Activated naive CD4-positive, alpha-beta T cell treated with anti-CD3 and anti-CD28 coated beads, Interleukin-2, amount 10 ng/mL, durations not matched to agents 7 days and 5 days (primary cell): Measurements from ENCODE around the gene ARHGAP31.

Experiments used
- CTCF ChIA-PET: fragments of 350-600 bp; sonication (Branson Sonifier 250); formaldehyde crosslinking; loops from one replicate; lab custom pipeline; 2021; ENCODE audit warnings: antibody characterized with exemption; lab: Charles Lee
- DNase-seq: peaks from one replicate; pipeline ENCODE4 v3.0.0-alpha.2; 2020
- H3K27ac Mint-ChIP-seq: one replicate; pipeline ENCODE4 v1.8.0; 2021; ENCODE audit warnings: mild to moderate bottlenecking, moderate library complexity, mixed read lengths
- H3K27me3 Mint-ChIP-seq: one replicate; pipeline ENCODE4 v1.8.0; 2021; ENCODE audit warnings: mild to moderate bottlenecking, mixed read lengths
- H3K36me3 Mint-ChIP-seq: one replicate; pipeline ENCODE4 v1.8.0; 2021; ENCODE audit warnings: mixed read lengths
- H3K4me1 Mint-ChIP-seq: one replicate; pipeline ENCODE4 v1.8.0; 2021; ENCODE audit warnings: mixed read lengths
- H3K4me3 Mint-ChIP-seq: one replicate; pipeline ENCODE4 v1.8.0; 2021; ENCODE audit warnings: mild to moderate bottlenecking, moderate library complexity, mixed read lengths
- H3K9me3 Mint-ChIP-seq: one replicate; pipeline ENCODE4 v1.8.0; 2021; ENCODE audit warnings: mixed read lengths

The ARHGAP31 gene

GRCh38 chr3:119378259-119378803 is 84.1 kb downstream of the ARHGAP31 start:
- H3K4me3 Mint-ChIP-seq = no peak overlapping the region
- H3K36me3 Mint-ChIP-seq = no peaks in the 10 kb centered on the region
- no peak overlapping the region for H3K27ac Mint-ChIP-seq
- no peaks in the 10 kb centered on the region for H3K27me3 Mint-ChIP-seq
- DNase-seq = no peak
- CTCF ChIA-PET = interaction anchor here (1.5 kb wide), 1 partner anchor 13 kb away, joined by 3 read pairs; no protein-coding TSS in a partner anchor
- no peaks in the 10 kb centered on the region for H3K4me1 Mint-ChIP-seq
- H3K9me3 Mint-ChIP-seq = no peaks in the 10 kb centered on the region

GRCh38 chr3:119380697-119381096 is 86.5 kb downstream of the ARHGAP31 start:
- no peak overlapping the region for H3K27ac Mint-ChIP-seq
- CTCF ChIA-PET = interaction anchor here (0.9 kb wide), 1 partner anchor 179 kb away, joined by 3 read pairs; the partner anchor contains the start of gene CD80
- no peaks in the 10 kb centered on the region for H3K9me3 Mint-ChIP-seq
- H3K4me1 Mint-ChIP-seq = no peaks in the 10 kb centered on the region
- DNase-seq = no peak
- no peaks in the 10 kb centered on the region for H3K36me3 Mint-ChIP-seq
- H3K27me3 Mint-ChIP-seq = no peaks in the 10 kb centered on the region
- no peak overlapping the region for H3K4me3 Mint-ChIP-seq

- CTCF ChIA-PET = interaction anchor here (1.1 to 1.3 kb wide), 3 partner anchors 108 to 314 kb away, joined by 3 read pairs; no protein-coding TSS in a partner anchor
- Mint-ChIP-seq H3K36me3 (no peaks in the 10 kb centered on the region), H3K4me3 (no peak overlapping the region), H3K27ac (no peak overlapping the region), H3K4me1 (no peaks in the 10 kb centered on the region), H3K9me3 (no peaks in the 10 kb centered on the region), H3K27me3 (no peaks in the 10 kb centered on the region)
- no peak for DNase-seq
These were observed 88.0 kb downstream of the ARHGAP31 start for GRCh38 chr3:119382134-119382533.

- DNase-seq = no peak
- Mint-ChIP-seq H3K27ac (no peak overlapping the region), H3K4me3 (no peak overlapping the region), H3K27me3 (no peaks in the 10 kb centered on the region), H3K36me3 (no peaks in the 10 kb centered on the region), H3K4me1 (no peaks in the 10 kb centered on the region), H3K9me3 (no peaks in the 10 kb centered on the region)
- CTCF ChIA-PET = interaction anchor here (0.8 to 1.2 kb wide), 2 partner anchors 9 to 292 kb away, joined by 3 to 4 read pairs; no protein-coding TSS in a partner anchor
These were observed 94.4 kb downstream of the ARHGAP31 start for GRCh38 chr3:119388577-119388976.

GRCh38 chr3:119395923-119396358 is 101.8 kb downstream of the ARHGAP31 start:
- CTCF ChIA-PET = no interaction called here
- Mint-ChIP-seq H3K9me3 (no peaks in the 10 kb centered on the region), H3K4me3 (no peak overlapping the region), H3K4me1 (peaks cover 15% of the 10 kb centered on the region), H3K27ac (no peak overlapping the region), H3K27me3 (no peaks in the 10 kb centered on the region), H3K36me3 (no peaks in the 10 kb centered on the region)
- no peak for DNase-seq

GRCh38 chr3:119396870-119397269 is 102.7 kb downstream of the ARHGAP31 start:
- CTCF ChIA-PET = interaction anchor here (0.6 kb wide), 1 partner anchor 28 kb away, joined by 3 read pairs; no protein-coding TSS in a partner anchor
- Mint-ChIP-seq H3K27me3 (no peaks in the 10 kb centered on the region), H3K27ac (no peak overlapping the region), H3K36me3 (no peaks in the 10 kb centered on the region), H3K9me3 (no peaks in the 10 kb centered on the region), H3K4me3 (no peak overlapping the region), H3K4me1 (peaks cover 22% of the 10 kb centered on the region)
- no peak for DNase-seq

- CTCF ChIA-PET = no interaction called here
- DNase-seq = no peak
- no peak overlapping the region for H3K4me3 Mint-ChIP-seq
- H3K36me3 Mint-ChIP-seq = no peaks in the 10 kb centered on the region
- H3K9me3 Mint-ChIP-seq = no peaks in the 10 kb centered on the region
- no peaks in the 10 kb centered on the region for H3K27me3 Mint-ChIP-seq
- H3K27ac Mint-ChIP-seq = no peak overlapping the region
- peaks cover 19% of the 10 kb centered on the region for H3K4me1 Mint-ChIP-seq
These were observed 106.3 kb downstream of the ARHGAP31 start for GRCh38 chr3:119400466-119400865.

GRCh38 chr3:119401069-119401468 is 106.9 kb downstream of the ARHGAP31 start:
- Mint-ChIP-seq H3K36me3 (no peaks in the 10 kb centered on the region), H3K4me1 (peaks cover 13% of the 10 kb centered on the region), H3K4me3 (no peak overlapping the region), H3K9me3 (no peaks in the 10 kb centered on the region), H3K27me3 (no peaks in the 10 kb centered on the region), H3K27ac (no peak overlapping the region)
- CTCF ChIA-PET = no interaction called here
- no peak for DNase-seq

GRCh38 chr3:119401503-119402440 is 107.6 kb downstream of the ARHGAP31 start:
- Mint-ChIP-seq H3K4me3 (no peak overlapping the region), H3K27ac (no peak overlapping the region), H3K36me3 (no peaks in the 10 kb centered on the region), H3K9me3 (no peaks in the 10 kb centered on the region), H3K4me1 (peaks cover 10% of the 10 kb centered on the region), H3K27me3 (no peaks in the 10 kb centered on the region)
- DNase-seq = no peak
- CTCF ChIA-PET = no interaction called here

GRCh38 chr3:119402791-119403190 is 108.6 kb downstream of the ARHGAP31 start:
- peaks cover 10% of the 10 kb centered on the region for H3K4me1 Mint-ChIP-seq
- no peak overlapping the region for H3K4me3 Mint-ChIP-seq
- no peaks in the 10 kb centered on the region for H3K9me3 Mint-ChIP-seq
- no peak overlapping the region for H3K27ac Mint-ChIP-seq
- H3K36me3 Mint-ChIP-seq = no peaks in the 10 kb centered on the region
- DNase-seq = no peak
- CTCF ChIA-PET = no interaction called here
- no peaks in the 10 kb centered on the region for H3K27me3 Mint-ChIP-seq

- Mint-ChIP-seq H3K27ac (no peak overlapping the region), H3K4me1 (peaks cover 10% of the 10 kb centered on the region), H3K36me3 (no peaks in the 10 kb centered on the region), H3K4me3 (no peak overlapping the region), H3K9me3 (no peaks in the 10 kb centered on the region), H3K27me3 (no peaks in the 10 kb centered on the region)
- CTCF ChIA-PET = interaction anchor here (0.7 kb wide), 1 partner anchor 110 kb away, joined by 3 read pairs; no protein-coding TSS in a partner anchor
- no peak for DNase-seq
These were observed 109.0 kb downstream of the ARHGAP31 start for GRCh38 chr3:119403201-119403600.

- CTCF ChIA-PET = interaction anchor here (0.6 kb wide), 1 partner anchor 554 kb away, joined by 3 read pairs; no protein-coding TSS in a partner anchor
- H3K4me1 Mint-ChIP-seq = peaks cover 10% of the 10 kb centered on the region
- DNase-seq = no peak
These were observed 111.1 kb downstream of the ARHGAP31 start for GRCh38 chr3:119405315-119405714.

GRCh38 chr3:119408243-119408950 is 114.2 kb downstream of the ARHGAP31 start:
- H3K36me3 Mint-ChIP-seq = no peaks in the 10 kb centered on the region
- no peaks in the 10 kb centered on the region for H3K4me1 Mint-ChIP-seq
- no peak overlapping the region for H3K27ac Mint-ChIP-seq

More at GRCh38 chr3:119405315-119405714, 111.1 kb downstream of the ARHGAP31 start:
- no peak overlapping the region for H3K4me3 Mint-ChIP-seq
- no peaks in the 10 kb centered on the region for H3K36me3 Mint-ChIP-seq
- H3K27ac Mint-ChIP-seq = no peak overlapping the region
- H3K9me3 Mint-ChIP-seq = no peaks in the 10 kb centered on the region
- no peaks in the 10 kb centered on the region for H3K27me3 Mint-ChIP-seq

GRCh38 chr3:119409844-119410243 is 115.7 kb downstream of the ARHGAP31 start:
- H3K27ac Mint-ChIP-seq = no peak overlapping the region
- H3K27me3 Mint-ChIP-seq = no peaks in the 10 kb centered on the region
- no peak overlapping the region for H3K4me3 Mint-ChIP-seq
- DNase-seq = no peak
- CTCF ChIA-PET = no interaction called here
- no peaks in the 10 kb centered on the region for H3K9me3 Mint-ChIP-seq
- H3K36me3 Mint-ChIP-seq = no peaks in the 10 kb centered on the region
- no peaks in the 10 kb centered on the region for H3K4me1 Mint-ChIP-seq

More at GRCh38 chr3:119408243-119408950, 114.2 kb downstream of the ARHGAP31 start:
- no peaks in the 10 kb centered on the region for H3K27me3 Mint-ChIP-seq
- H3K9me3 Mint-ChIP-seq = no peaks in the 10 kb centered on the region
- CTCF ChIA-PET = no interaction called here
- no peak overlapping the region for H3K4me3 Mint-ChIP-seq
- DNase-seq = no peak
